Neural cell (in vitro differentiated cells): ENCODE measurements around the gene MAB21L4. TPM values are rescaled to one million over a fixed set of nuclear protein-coding genes. Genes with fewer than 3 reads are reported as not detected.

Experiments
- H2AFZ ChIP-seq: fragments of 200-600, 300-800 bp; sonication (generic), shearing (Covaris generic); 2 replicates; pipeline ENCODE4 v1.6.0; 2014; ENCODE audit warnings: low read depth, mild to moderate bottlenecking, antibody characterized with exemption, low read length, moderate library complexity
- H3F3A ChIP-seq: fragments of 200-600 bp; shearing (Covaris generic); 2 replicates; pipeline ENCODE4 v1.6.1; 2016; ENCODE audit warnings: mild to moderate bottlenecking, moderate library complexity, mixed read lengths, antibody characterized with exemption, low read length; ENCODE audit not compliant: insufficient read depth, poor library complexity, severe bottlenecking
- H3K27ac ChIP-seq: fragments of 200-600, 300-800 bp; sonication (generic), shearing (Covaris generic); 2 replicates; pipeline ENCODE4 v1.5.1; 2014; ENCODE audit warnings: mild to moderate bottlenecking, low read length, moderate library complexity
- H3K27me3 ChIP-seq: fragments of 300-800, 200-600 bp; sonication (generic), shearing (Covaris generic); 2 replicates; pipeline ENCODE4 v1.6.0; 2014; ENCODE audit warnings: mild to moderate bottlenecking, low read depth, low read length, moderate library complexity; ENCODE audit not compliant: insufficient read depth
- H3K36me3 ChIP-seq: fragments of 300-800, 200-600 bp; sonication (generic), shearing (Covaris generic); 2 replicates; pipeline ENCODE4 v1.5.1; 2014; ENCODE audit warnings: mild to moderate bottlenecking, antibody characterized with exemption, low read length, moderate library complexity; ENCODE audit not compliant: insufficient read depth
- H3K4me2 ChIP-seq: fragments of 300-800, 200-600 bp; sonication (generic), shearing (Covaris generic); 2 replicates; pipeline ENCODE4 v1.6.0; 2014; ENCODE audit warnings: mild to moderate bottlenecking, low read length
- H3K4me3 ChIP-seq: fragments of 300-800, 200-600 bp; sonication (generic), shearing (Covaris generic); 2 replicates; pipeline ENCODE4 v1.5.1; 2014; ENCODE audit warnings: mild to moderate bottlenecking, low read length, moderate library complexity
- H3K79me2 ChIP-seq: fragments of 200-600 bp; shearing (Covaris generic); replicated peaks from 2 replicates; pipeline ENCODE4 v1.6.0; 2014; ENCODE audit warnings: mild to moderate bottlenecking, low read length, moderate library complexity; ENCODE audit not compliant: insufficient read depth
- H3K9ac ChIP-seq: fragments of 300-800, 200-600 bp; sonication (generic), shearing (Covaris generic); 2 replicates; pipeline ENCODE4 v1.6.1; 2016; ENCODE audit warnings: mild to moderate bottlenecking, low read length, mixed read lengths
- H3K9me2 ChIP-seq: fragments of 200-600 bp; shearing (Covaris generic); 2 replicates; pipeline ENCODE4 v1.6.1; 2016; ENCODE audit warnings: mild to moderate bottlenecking, low read length, mixed read lengths; ENCODE audit not compliant: insufficient read depth
- H3K9me3 ChIP-seq: fragments of 200-600, 300-800 bp; sonication (generic), shearing (Covaris generic); 2 replicates; pipeline ENCODE4 v1.6.1; 2016; ENCODE audit warnings: mild to moderate bottlenecking, mixed run types, low read length, moderate library complexity, mixed read lengths
- H4K20me1 ChIP-seq: fragments of 200-600 bp; shearing (Covaris generic); 2 replicates; pipeline ENCODE4 v1.6.1; 2016; ENCODE audit warnings: mild to moderate bottlenecking, mixed run types; ENCODE audit not compliant: insufficient read depth
- CTCF ChIP-seq: fragments of 450-650 bp; IDR thresholded peaks from 2 replicates; pipeline ENCODE4 v1.5.1; 2014; ENCODE audit warnings: antibody characterized with exemption, mild to moderate bottlenecking, moderate library complexity; ENCODE audit not compliant: poor library complexity, severe bottlenecking
- EP300 ChIP-seq: fragments of 450-650 bp; conservative IDR thresholded peaks from 2 replicates; pipeline ENCODE4 v1.6.1; 2014; ENCODE audit warnings: antibody characterized with exemption, mild to moderate bottlenecking, moderate library complexity; ENCODE audit not compliant: poor library complexity, severe bottlenecking
- EZH2 ChIP-seq: fragments of 200-600, 300-800 bp; shearing (Covaris generic), sonication (generic); IDR thresholded peaks from 2 replicates; pipeline ENCODE4 v1.6.1; 2014; ENCODE audit warnings: antibody characterized with exemption, low read length, borderline replicate concordance, mild to moderate bottlenecking; ENCODE audit not compliant: insufficient read depth, poor library complexity, severe bottlenecking
- MXI1 ChIP-seq: fragments of 450-650 bp; conservative IDR thresholded peaks from 2 replicates; pipeline ENCODE4 v1.6.1; 2014; ENCODE audit warnings: antibody characterized with exemption, mild to moderate bottlenecking; ENCODE audit not compliant: poor library complexity, severe bottlenecking
- POLR2AphosphoS5 ChIP-seq: IDR thresholded peaks from 2 replicates; pipeline ENCODE4 v1.6.1; 2012
- RAD21 ChIP-seq: fragments of 450-650 bp; conservative IDR thresholded peaks from 2 replicates; pipeline ENCODE4 v1.6.1; 2014; ENCODE audit warnings: antibody characterized with exemption, mild to moderate bottlenecking, moderate library complexity
- REST ChIP-seq: IDR thresholded peaks from 2 replicates; pipeline ENCODE4 v1.6.1; 2012; ENCODE audit warnings: borderline replicate concordance
- SMC3 ChIP-seq: fragments of 450-650 bp; conservative IDR thresholded peaks from 2 replicates; pipeline ENCODE4 v1.6.1; 2014; ENCODE audit warnings: antibody characterized with exemption, mild to moderate bottlenecking, moderate library complexity; ENCODE audit not compliant: poor library complexity
- TAF1 ChIP-seq: IDR thresholded peaks from 2 replicates; pipeline ENCODE4 v1.6.1; 2012; ENCODE audit warnings: low read depth
- polyA plus RNA-seq: library from polyadenylated mRNA; depleted of rRNA; stranded (reverse); fragments of >200 nt; gene quantifications from 2 replicates; pipeline ENCODE4 v1.2.3, GENCODE V29; 2014

The MAB21L4 gene
- polyA plus RNA-seq, 1 donor from 2014 or later, result not detected

DNA sequence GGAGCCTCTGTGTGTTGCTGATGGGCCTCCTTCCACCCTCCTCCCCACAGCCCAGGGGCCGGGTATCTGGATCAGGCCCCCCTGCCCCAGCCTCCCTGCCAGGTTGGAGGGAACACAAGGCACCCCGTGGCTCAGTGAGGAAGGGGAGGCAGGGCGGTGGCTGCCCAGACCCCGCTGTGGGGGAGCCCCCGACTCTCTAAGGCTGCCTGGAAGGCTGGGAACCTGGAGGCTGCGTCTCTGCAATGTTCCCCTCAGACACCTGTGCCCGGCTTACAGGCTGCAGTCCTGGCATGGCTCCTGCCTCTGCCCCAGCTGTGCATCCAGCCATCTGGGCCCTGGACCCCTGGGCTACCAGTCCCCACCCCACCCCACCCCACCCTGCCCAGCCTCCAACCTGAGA lies 438 bp upstream of the MAB21L4 start:
- no peaks in the 10 kb centered on the region for H3K27me3 ChIP-seq
- no peaks in the 10 kb centered on the region for H3K9me2 ChIP-seq
- no peaks in the 10 kb centered on the region for H3K9me3 ChIP-seq
- no peaks in the 10 kb centered on the region for H3K79me2 ChIP-seq
- H3K9ac ChIP-seq, result no peak overlapping the region
- TF ChIP-seq RAD21 (no peak), SMC3 (no peak), EP300 (no peak)
- H2AFZ ChIP-seq, result no peak overlapping the region
- H3K27ac ChIP-seq, result no peak overlapping the region
- no peak overlapping the region for H3K4me2 ChIP-seq
- no peaks in the 10 kb centered on the region for H3K36me3 ChIP-seq
- no peaks in the 10 kb centered on the region for H4K20me1 ChIP-seq
- no peak overlapping the region for H3K4me3 ChIP-seq
- no peaks in the 10 kb centered on the region for H3F3A ChIP-seq

GRCh38 chr2:240894836-240895558 lies 959 bp downstream of the MAB21L4 start:
- H3K36me3 ChIP-seq, result no peaks in the 10 kb centered on the region
- H3K9me3 ChIP-seq, result no peaks in the 10 kb centered on the region
- H4K20me1 ChIP-seq, result no peaks in the 10 kb centered on the region
- no peaks in the 10 kb centered on the region for H3F3A ChIP-seq
- no peaks in the 10 kb centered on the region for H3K9me2 ChIP-seq
- no peak overlapping the region for H3K4me2 ChIP-seq
- H2AFZ ChIP-seq, result no peak overlapping the region
- no peaks in the 10 kb centered on the region for H3K27me3 ChIP-seq
- TF ChIP-seq EZH2 (no peak), CTCF (no peak), MXI1 (no peak), EP300 (no peak), REST (no peak), SMC3 (no peak), POLR2AphosphoS5 (no peak), RAD21 (no peak), TAF1 (no peak)
- H3K79me2 ChIP-seq, result no peaks in the 10 kb centered on the region
- H3K9ac ChIP-seq, result no peak overlapping the region
- no peak overlapping the region for H3K4me3 ChIP-seq
- H3K27ac ChIP-seq, result no peak overlapping the region
